GM12875 (cell line): Measurements from ENCODE around the gene MYO1G.

ENCODE experiments used
- H3K4me3 ChIP-seq: one replicate; pipeline ENCODE4 v1.5.1; 2011; ENCODE audit warnings: low read depth, low read length, control low read depth
- TF ChIP-seq, protein P1 (sequence below): IDR thresholded peaks from 2 replicates; pipeline ENCODE4 v1.5.1; 2011; ENCODE audit warnings: low read depth, mild to moderate bottlenecking, control low read depth, inconsistent platforms, low read length, moderate library complexity, borderline replicate concordance; ENCODE audit not compliant: insufficient read depth

MYO1G gene

DNA sequence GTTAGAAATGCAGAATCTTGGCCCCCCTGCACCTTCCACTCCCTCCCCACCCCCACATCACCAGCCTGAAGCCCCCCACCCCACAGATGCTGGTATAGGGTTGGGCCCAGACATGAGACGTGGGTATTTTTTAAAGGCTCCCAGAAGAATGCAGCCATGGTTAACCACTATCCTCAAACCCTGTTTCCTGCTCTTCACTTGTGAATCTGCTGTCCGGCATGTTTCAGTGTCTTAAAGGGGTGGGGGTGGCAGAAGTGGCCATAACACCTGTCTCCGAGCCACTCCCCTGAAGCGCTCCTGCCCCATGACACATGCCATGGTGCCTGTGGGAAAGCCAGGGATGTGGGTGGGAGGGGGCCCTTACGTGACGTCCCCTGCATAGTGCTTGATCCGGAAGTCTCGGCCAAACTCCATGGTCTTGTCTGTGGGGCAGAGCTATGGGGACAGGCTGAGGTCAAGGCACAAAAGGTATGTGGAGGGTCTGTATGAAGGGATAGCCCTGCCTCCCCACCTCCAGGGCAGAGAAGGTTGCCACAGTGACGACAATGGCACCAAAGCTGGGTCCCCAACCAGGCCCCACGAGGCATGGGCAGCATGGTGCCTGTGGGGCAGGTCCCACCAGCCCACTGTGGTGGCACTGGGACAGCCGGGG is 9.6 kb downstream of the MYO1G start:
- TF ChIP-seq, protein P1, sequence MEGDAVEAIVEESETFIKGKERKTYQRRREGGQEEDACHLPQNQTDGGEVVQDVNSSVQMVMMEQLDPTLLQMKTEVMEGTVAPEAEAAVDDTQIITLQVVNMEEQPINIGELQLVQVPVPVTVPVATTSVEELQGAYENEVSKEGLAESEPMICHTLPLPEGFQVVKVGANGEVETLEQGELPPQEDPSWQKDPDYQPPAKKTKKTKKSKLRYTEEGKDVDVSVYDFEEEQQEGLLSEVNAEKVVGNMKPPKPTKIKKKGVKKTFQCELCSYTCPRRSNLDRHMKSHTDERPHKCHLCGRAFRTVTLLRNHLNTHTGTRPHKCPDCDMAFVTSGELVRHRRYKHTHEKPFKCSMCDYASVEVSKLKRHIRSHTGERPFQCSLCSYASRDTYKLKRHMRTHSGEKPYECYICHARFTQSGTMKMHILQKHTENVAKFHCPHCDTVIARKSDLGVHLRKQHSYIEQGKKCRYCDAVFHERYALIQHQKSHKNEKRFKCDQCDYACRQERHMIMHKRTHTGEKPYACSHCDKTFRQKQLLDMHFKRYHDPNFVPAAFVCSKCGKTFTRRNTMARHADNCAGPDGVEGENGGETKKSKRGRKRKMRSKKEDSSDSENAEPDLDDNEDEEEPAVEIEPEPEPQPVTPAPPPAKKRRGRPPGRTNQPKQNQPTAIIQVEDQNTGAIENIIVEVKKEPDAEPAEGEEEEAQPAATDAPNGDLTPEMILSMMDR: no peak
- no peak overlapping the region for H3K4me3 ChIP-seq

DNA sequence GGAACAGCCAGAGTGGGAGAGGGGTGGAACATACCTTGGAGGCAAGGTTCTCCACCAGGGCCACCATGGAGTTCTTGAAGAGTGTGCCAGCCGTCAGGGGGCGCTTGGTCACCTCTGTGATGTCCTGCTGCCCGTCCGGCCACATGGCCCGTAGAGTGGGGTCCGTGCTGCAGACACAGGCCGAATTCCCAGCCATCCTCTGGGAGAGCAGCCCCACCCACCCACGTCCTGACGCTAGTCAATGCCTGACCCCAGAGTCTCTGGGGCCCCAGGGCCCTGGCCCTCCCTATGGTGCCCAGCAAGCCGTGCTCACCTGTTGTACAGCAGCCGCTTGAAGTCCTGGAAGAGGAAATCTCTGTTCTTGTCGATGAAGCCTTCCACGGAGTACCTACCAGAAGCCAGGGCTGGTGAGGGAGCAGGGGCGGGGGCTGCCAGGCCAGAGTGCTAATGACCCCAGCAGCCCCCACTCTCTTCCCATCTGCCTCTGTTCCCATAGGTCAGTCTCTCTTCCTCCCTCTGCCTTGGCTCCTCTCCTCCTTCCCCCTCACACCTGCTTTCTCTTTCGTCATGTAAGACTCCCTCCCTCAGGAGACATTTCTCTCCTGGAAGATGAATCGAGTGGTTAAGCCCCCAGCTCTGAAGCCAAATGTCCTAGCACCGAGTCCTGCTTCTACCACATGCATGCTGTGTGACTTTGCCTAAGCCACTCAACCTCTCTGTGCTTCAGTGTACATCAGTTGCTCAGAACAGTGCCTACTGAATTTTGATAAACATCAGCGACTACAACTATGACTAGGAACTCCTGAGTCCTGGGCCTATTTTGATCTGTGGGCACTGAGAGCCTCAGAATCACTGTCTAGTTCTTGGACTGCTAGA is 11.0 kb downstream of the MYO1G start:
- no peak overlapping the region for H3K4me3 ChIP-seq
- TF ChIP-seq, protein P1: no peak

DNA sequence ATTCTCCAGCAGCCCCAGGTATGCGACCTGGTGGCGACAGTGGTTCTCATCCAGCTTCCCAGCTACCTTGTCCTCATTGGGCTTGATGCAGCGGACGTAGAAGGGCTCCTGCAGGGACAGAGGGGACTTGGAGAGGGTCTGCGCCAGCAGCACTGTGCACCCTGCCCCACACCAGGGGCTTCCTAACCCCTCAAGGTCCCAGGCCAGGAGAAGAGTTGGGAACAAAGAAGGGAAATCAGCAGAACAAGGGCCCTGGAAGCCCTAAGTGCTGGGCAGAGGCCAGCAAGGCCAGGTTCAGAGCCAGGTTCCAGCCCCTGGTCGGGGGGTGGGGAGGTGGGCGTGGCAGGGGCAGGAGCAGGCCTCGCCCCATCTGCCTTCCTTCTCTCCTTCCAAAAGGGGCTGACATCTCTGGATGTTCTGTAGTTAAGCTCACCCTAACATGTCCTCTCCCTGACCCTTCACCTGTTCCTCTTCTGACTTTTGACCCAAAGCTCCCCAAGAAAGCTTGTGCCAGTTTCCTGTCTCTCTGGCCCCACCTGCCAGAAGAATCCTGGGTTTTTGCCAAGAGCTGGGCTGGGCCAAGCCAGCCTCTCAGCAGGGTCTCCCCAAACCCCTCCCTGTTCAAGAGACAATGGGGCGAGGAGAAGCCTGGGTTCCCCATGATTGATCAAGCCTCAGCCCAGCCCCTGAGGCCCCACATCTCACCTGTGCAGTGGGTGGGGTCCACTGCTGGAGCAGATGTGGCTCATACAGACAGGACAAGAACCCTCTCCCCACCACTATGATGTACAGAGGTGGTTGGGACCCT is 11.9 kb downstream of the MYO1G start:
- H3K4me3 ChIP-seq: no peak overlapping the region
- TF ChIP-seq, protein P1: no peak

DNA sequence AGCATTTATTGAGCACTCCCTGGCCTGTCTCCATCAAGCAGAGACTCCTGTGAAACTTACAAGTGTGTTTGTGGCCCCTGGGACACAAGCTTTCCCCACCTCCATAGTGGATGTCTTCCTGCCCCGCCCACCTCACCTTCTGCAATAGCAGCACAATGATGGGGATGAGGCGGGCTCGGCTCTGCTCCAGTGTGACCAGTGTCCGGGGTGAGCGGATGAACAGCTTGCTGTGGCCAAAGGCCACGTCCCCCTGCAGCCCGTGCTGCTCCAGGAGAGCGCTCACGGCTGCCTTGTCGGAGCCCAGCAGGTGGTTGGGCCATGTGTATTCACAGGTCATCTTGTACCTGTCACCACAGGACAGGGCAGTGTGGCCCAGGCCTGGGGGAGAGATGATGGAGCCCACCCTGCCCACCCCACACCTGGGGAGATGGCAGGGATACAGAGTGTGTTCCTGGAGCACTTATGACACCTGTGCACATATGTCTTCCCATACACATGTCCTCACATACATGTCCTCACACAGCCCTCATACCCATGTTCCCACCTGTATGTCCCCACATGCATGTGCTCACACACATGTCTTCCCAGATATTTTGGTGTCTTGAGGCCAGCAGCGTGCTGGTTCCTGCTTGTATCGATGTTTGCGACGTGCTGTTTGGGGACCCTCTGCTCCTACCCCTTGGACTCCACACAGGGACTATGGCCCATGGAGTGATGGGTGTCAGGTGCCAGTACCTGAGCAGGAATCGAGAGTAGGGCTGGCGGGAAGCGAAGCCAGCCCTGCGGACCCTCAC is 12.7 kb downstream of the MYO1G start:
- TF ChIP-seq, protein P1: no peak
- no peak overlapping the region for H3K4me3 ChIP-seq

DNA sequence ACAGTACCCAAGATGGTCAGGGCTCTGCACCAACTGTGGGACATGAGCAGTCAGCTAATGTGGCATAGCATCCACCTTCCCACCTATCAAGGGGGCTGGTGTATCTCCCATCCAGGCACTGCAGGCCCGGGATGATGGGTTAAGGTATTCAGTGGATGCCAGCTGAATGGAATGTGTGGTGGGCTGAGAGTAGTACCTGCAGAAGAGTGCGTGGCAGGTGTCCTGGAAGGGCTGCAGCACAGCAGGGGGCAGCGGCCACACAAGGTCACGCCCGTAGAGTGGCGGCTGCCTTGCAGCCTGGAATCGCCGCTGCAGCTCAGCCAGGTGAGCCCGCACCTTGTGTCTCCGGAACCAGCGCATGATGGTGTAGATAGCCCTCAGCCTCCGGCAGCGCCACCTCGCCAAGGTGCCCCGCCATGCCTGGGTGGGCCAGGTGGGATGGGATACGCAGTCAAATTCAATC is 13.3 kb downstream of the MYO1G start:
- no peak overlapping the region for H3K4me3 ChIP-seq
- TF ChIP-seq, protein P1: no peak

DNA sequence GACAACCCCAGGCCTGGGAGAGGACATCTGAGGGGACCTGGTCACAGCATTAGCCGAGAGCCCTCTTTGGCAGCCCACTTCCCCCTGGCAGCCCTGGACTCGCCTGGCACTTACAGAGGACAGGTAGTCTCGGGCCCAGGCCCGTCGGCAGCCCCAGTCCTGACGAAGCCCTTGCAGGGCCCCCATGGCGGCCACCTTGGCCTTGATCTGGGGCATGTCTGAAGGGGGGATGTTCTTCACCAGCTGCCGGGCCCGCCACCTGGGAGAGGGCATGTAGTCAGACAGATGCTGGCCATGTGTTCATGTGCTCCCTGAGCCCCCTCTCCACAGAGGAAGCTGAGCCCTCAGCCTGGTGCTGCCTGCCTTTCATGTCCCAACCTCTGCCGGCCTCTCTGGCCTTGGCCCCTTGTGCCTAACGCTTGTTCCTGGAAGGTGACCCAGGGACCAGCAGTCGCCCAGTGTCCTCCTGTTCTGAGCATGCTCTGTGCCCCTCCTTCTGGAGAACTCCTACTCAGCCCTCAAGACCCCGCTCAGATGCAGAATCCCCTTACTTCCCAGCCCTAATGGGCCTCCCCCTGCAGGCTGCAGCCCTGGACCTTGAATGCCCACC is 13.9 kb downstream of the MYO1G start:
- TF ChIP-seq, protein P1: no peak
- H3K4me3 ChIP-seq: no peak overlapping the region
